NCI-H2107 treated with DMSO at 0.1 percent for 48 hours (cell line): ENCODE measurements around the gene IPO11.
"Not testable (repeated sequence)": the region's sequence is repeated elsewhere in the genome, so short reads cannot be mapped to it uniquely, and the experiment has no call there.

Experiments used
- DNase-seq: peaks from one replicate; lab custom pipeline; 2025; ENCODE audit not compliant: unreplicated experiment; lab: John Stamatoyannopoulos, UW

The IPO11 gene

GRCh38 chr5:62594364-62594984 is 181.9 kb downstream of the IPO11 start:
- no peak for DNase-seq

- DNase-seq, result no peak
Measured at GRCh38 chr5:62596096-62596495, 183.5 kb downstream of the IPO11 start.

GRCh38 chr5:62596691-62597090 is 184.1 kb downstream of the IPO11 start:
- no peak for DNase-seq

GRCh38 chr5:62597314-62597713 is 184.8 kb downstream of the IPO11 start:
- no peak for DNase-seq

- DNase-seq, result peak; percentile 17
Measured at GRCh38 chr5:62600560-62601252, 188.1 kb downstream of the IPO11 start.

- no peak for DNase-seq
Measured at GRCh38 chr5:62603934-62604333, 191.4 kb downstream of the IPO11 start.

GRCh38 chr5:62605638-62606037 is 193.1 kb downstream of the IPO11 start:
- DNase-seq, result no peak

- no peak for DNase-seq
Measured at GRCh38 chr5:62606878-62607277, 194.3 kb downstream of the IPO11 start.

GRCh38 chr5:62607615-62608014 is 195.1 kb downstream of the IPO11 start:
- no peak for DNase-seq

- DNase-seq, result no peak
Measured at GRCh38 chr5:62608529-62609511, 196.3 kb downstream of the IPO11 start.

- no peak for DNase-seq
Measured at GRCh38 chr5:62614355-62614754, 201.8 kb downstream of the IPO11 start.

GRCh38 chr5:62616615-62617277 is 204.2 kb downstream of the IPO11 start:
- no peak for DNase-seq

- no peak for DNase-seq
Measured at GRCh38 chr5:62617943-62618342, 205.4 kb downstream of the IPO11 start.

- DNase-seq, result no peak
Measured at GRCh38 chr5:62620761-62621160, 208.2 kb downstream of the IPO11 start.

- DNase-seq, result no peak
Measured at GRCh38 chr5:62621280-62621679, 208.7 kb downstream of the IPO11 start.

- DNase-seq, result no peak
Measured at GRCh38 chr5:62623271-62623670, 210.7 kb downstream of the IPO11 start.

GRCh38 chr5:62624436-62624835 is 211.9 kb downstream of the IPO11 start:
- not testable (repeated sequence) for DNase-seq

GRCh38 chr5:62626534-62626933 is 214.0 kb downstream of the IPO11 start:
- DNase-seq, result no peak

- DNase-seq, result no peak
Measured at GRCh38 chr5:62627121-62627520, 214.6 kb downstream of the IPO11 start.

- DNase-seq, result no peak
Measured at GRCh38 chr5:62627901-62628300, 215.3 kb downstream of the IPO11 start.

GRCh38 chr5:62631909-62632580 is 219.5 kb downstream of the IPO11 start:
- DNase-seq, result no peak
